Measurements from ENCODE around the gene MMP24OS.

The MMP24OS gene

GRCh38 chr20:35300469-35301262, 22.7 kb upstream of the MMP24OS start:
- no peak overlapping the region for H3K4me3 ChIP-seq (ENCODE audit: control insufficient read depth, low read depth, low read length)
- no peak for DNase-seq (ENCODE audit: low read depth)
- TF ChIP-seq CTCF (IDR thresholded peaks at IDR 0.05; ENCODE audit: control insufficient read depth, insufficient read depth, low read depth, low read length, missing control alignments): no peak

GRCh38 chr20:35299780-35300179, 21.9 kb upstream of the MMP24OS start:
- DNase-seq (ENCODE audit: low read depth): no peak
- TF ChIP-seq CTCF (IDR thresholded peaks at IDR 0.05; ENCODE audit: control insufficient read depth, insufficient read depth, low read depth, low read length, missing control alignments): no peak
- no peak overlapping the region for H3K4me3 ChIP-seq (ENCODE audit: control insufficient read depth, low read depth, low read length)

GRCh38 chr20:35298264-35298663, 20.3 kb upstream of the MMP24OS start:
- DNase-seq (ENCODE audit: low read depth): no peak
- no peak overlapping the region for H3K4me3 ChIP-seq (ENCODE audit: control insufficient read depth, low read depth, low read length)
- no peak for TF ChIP-seq CTCF (IDR thresholded peaks at IDR 0.05; ENCODE audit: control insufficient read depth, insufficient read depth, low read depth, low read length, missing control alignments)

- no peak overlapping the region for H3K4me3 ChIP-seq (ENCODE audit: control insufficient read depth, low read depth, low read length)
- no peak for DNase-seq (ENCODE audit: low read depth)
- TF ChIP-seq CTCF (IDR thresholded peaks at IDR 0.05; ENCODE audit: control insufficient read depth, insufficient read depth, low read depth, low read length, missing control alignments): no peak
Observed at GRCh38 chr20:35297740-35298139, 19.8 kb upstream of the MMP24OS start.

- H3K4me3 ChIP-seq (ENCODE audit: control insufficient read depth, low read depth, low read length): no peak overlapping the region
- no peak for DNase-seq (ENCODE audit: low read depth)
- TF ChIP-seq CTCF (IDR thresholded peaks at IDR 0.05; ENCODE audit: control insufficient read depth, insufficient read depth, low read depth, low read length, missing control alignments): peak; percentile 17
Observed at GRCh38 chr20:35297155-35297554, 19.2 kb upstream of the MMP24OS start.

GRCh38 chr20:35296101-35296554, 18.2 kb upstream of the MMP24OS start:
- no peak for DNase-seq (ENCODE audit: low read depth)
- H3K4me3 ChIP-seq (ENCODE audit: control insufficient read depth, low read depth, low read length): no peak overlapping the region
- no peak for TF ChIP-seq CTCF (IDR thresholded peaks at IDR 0.05; ENCODE audit: control insufficient read depth, insufficient read depth, low read depth, low read length, missing control alignments)

Data from AG09309 (cell line).